Mesothelial cell of epicardium (in vitro differentiated cells): Measurements from ENCODE around the gene CCDC107. TPM values are rescaled to one million over a fixed set of nuclear protein-coding genes. Genes with fewer than 3 reads are reported as not detected.

ENCODE experiments used
- DNase-seq, 2 experiments: peaks; one replicate each; pipeline ENCODE4 v3.0.0; 2021; ENCODE audit warnings: low spot score in 2 of 2; ENCODE audit not compliant: unreplicated experiment in 2 of 2
- H3K27ac Mint-ChIP-seq: 2 replicates; pipeline ENCODE4 v1.8.0; 2021; ENCODE audit warnings: mixed read lengths
- H3K27me3 Mint-ChIP-seq: 2 replicates; pipeline ENCODE4 v1.8.0; 2021; ENCODE audit warnings: low read depth, mixed read lengths
- H3K36me3 Mint-ChIP-seq: 2 replicates; pipeline ENCODE4 v1.8.0; 2021; ENCODE audit warnings: mixed read lengths
- H3K4me1 Mint-ChIP-seq: 2 replicates; pipeline ENCODE4 v1.8.0; 2021; ENCODE audit warnings: mixed read lengths
- H3K4me3 Mint-ChIP-seq: 2 replicates; pipeline ENCODE4 v1.8.0; 2021; ENCODE audit warnings: mild to moderate bottlenecking, moderate library complexity, mixed read lengths
- H3K9me3 Mint-ChIP-seq: 2 replicates; pipeline ENCODE4 v1.8.0; 2021; ENCODE audit warnings: mixed read lengths
- total RNA-seq: library from RNA; stranded (reverse); gene quantifications from 3 replicates; pipeline ENCODE4 v1.2.1, GENCODE V29; 2021
- TF ChIP-seq, protein P1 (sequence below): fragments of 200-600 bp; sonication (generic); IDR thresholded peaks from one replicate; pipeline ENCODE4 v1.5.0; 2021; ENCODE audit warnings: antibody characterized with exemption; ENCODE audit not compliant: unreplicated experiment

Gene CCDC107
- total RNA-seq, 1 donor from 2014 or later: 16.7 TPM

GRCh38 chr9:35618854-35619799 lies 39.0 kb upstream of the CCDC107 start:
- Mint-ChIP-seq H3K4me1 (no peaks in the 10 kb centered on the region), H3K4me3 (no peak overlapping the region), H3K27ac (no peak overlapping the region), H3K9me3 (no peaks in the 10 kb centered on the region), H3K27me3 (peaks cover 59% of the 10 kb centered on the region), H3K36me3 (no peaks in the 10 kb centered on the region)
- TF ChIP-seq, protein P1, sequence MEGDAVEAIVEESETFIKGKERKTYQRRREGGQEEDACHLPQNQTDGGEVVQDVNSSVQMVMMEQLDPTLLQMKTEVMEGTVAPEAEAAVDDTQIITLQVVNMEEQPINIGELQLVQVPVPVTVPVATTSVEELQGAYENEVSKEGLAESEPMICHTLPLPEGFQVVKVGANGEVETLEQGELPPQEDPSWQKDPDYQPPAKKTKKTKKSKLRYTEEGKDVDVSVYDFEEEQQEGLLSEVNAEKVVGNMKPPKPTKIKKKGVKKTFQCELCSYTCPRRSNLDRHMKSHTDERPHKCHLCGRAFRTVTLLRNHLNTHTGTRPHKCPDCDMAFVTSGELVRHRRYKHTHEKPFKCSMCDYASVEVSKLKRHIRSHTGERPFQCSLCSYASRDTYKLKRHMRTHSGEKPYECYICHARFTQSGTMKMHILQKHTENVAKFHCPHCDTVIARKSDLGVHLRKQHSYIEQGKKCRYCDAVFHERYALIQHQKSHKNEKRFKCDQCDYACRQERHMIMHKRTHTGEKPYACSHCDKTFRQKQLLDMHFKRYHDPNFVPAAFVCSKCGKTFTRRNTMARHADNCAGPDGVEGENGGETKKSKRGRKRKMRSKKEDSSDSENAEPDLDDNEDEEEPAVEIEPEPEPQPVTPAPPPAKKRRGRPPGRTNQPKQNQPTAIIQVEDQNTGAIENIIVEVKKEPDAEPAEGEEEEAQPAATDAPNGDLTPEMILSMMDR: no peak
- DNase-seq: no peak

GRCh38 chr9:35619800-35620158 lies 38.3 kb upstream of the CCDC107 start:
- no peaks in the 10 kb centered on the region for H3K9me3 Mint-ChIP-seq
- H3K27me3 Mint-ChIP-seq: peaks cover 53% of the 10 kb centered on the region
- H3K4me1 Mint-ChIP-seq: no peaks in the 10 kb centered on the region
- no peaks in the 10 kb centered on the region for H3K36me3 Mint-ChIP-seq
- no peak overlapping the region for H3K27ac Mint-ChIP-seq
- no peak overlapping the region for H3K4me3 Mint-ChIP-seq
- no peak for DNase-seq
- TF ChIP-seq, protein P1: no peak

DNA sequence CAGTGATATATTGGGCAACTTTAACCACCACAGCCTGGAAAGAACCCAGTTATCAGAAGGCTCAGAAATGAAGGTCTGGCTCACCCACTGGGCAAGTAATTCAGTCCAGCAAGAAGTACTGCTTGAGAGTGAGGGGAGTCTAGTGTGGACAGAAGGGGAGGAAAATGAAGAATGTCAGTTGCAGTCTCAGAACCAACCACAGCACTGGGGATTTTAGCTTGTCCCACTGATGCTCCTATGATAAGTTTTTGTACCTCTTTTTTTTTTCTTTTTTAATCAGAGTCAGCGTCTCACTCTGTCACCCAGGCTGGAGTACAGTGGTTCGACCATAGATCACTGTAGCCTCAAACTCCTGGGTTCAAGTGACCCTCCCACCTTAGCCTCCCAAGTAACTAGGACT lies 30.5 kb upstream of the CCDC107 start:
- DNase-seq: no peak
- no peaks in the 10 kb centered on the region for H3K27me3 Mint-ChIP-seq
- TF ChIP-seq, protein P1: no peak
- H3K9me3 Mint-ChIP-seq: no peaks in the 10 kb centered on the region
- no peaks in the 10 kb centered on the region for H3K36me3 Mint-ChIP-seq
- H3K4me1 Mint-ChIP-seq: no peaks in the 10 kb centered on the region
- no peak overlapping the region for H3K27ac Mint-ChIP-seq
- H3K4me3 Mint-ChIP-seq: no peak overlapping the region

DNA sequence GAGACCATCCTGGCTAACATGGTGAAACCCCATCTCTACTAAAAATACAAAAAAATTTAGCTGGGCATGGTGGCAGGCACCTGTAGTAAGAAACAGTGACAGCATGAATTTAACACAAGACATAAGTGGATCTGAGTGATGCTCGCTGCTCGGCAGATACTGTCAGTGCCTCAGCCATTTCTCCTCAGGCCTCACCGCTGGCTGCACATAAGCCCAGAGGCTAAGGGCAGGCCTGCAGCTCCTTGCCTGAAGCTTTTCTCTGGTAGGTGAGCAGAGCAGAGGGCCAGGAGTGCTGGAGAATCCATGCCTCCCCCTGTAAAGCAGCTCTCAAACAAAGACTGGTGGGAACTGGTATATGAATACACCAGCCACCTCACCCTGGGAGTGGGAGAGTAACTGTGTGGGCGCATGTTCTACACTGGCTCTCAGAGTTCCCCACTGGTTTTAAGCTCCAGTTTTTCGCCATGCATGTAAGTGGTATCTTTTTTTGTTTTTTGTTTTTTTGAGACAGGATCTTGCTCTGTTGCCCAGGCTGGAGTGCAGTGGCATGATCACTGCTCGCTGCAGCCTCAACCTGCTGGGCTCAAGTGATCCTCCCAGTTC lies 29.6 kb upstream of the CCDC107 start:
- TF ChIP-seq, protein P1: no peak
- Mint-ChIP-seq H3K27me3 (no peaks in the 10 kb centered on the region), H3K27ac (no peak overlapping the region), H3K36me3 (no peaks in the 10 kb centered on the region), H3K4me3 (no peak overlapping the region), H3K9me3 (no peaks in the 10 kb centered on the region), H3K4me1 (no peaks in the 10 kb centered on the region)
- DNase-seq: no peak

- no peak for DNase-seq
- TF ChIP-seq, protein P1: no peak
- no peak overlapping the region for H3K4me3 Mint-ChIP-seq
- H3K27ac Mint-ChIP-seq: no peak overlapping the region
- no peaks in the 10 kb centered on the region for H3K27me3 Mint-ChIP-seq
- H3K36me3 Mint-ChIP-seq: no peaks in the 10 kb centered on the region
- peaks cover under 1% of the 10 kb centered on the region for H3K4me1 Mint-ChIP-seq
- H3K9me3 Mint-ChIP-seq: no peaks in the 10 kb centered on the region
Observed at GRCh38 chr9:35629597-35629996, 28.5 kb upstream of the CCDC107 start.
